GM13976 (cell line): ENCODE data around the gene C6orf89.
"Not testable (repeated sequence)": the region's sequence is repeated elsewhere in the genome, so short reads cannot be mapped to it uniquely, and the experiment has no call there.

ENCODE experiments used
- DNase-seq: peaks from one replicate; pipeline ENCODE4 v3.0.0; 2012; ENCODE audit warnings: low spot score
- CTCF ChIP-seq: IDR thresholded peaks from 2 replicates; pipeline ENCODE4 v1.5.1; 2012; ENCODE audit warnings: borderline replicate concordance, mild to moderate bottlenecking; ENCODE audit not compliant: insufficient read depth; ENCODE audit errors: extremely low read depth, missing control alignments, control extremely low read depth
- in situ Hi-C: fragments of 300-500 bp; cut with MboI; formaldehyde crosslinking; loops from one replicate; pipeline ENCODE4 v1.12.0; 2022; ENCODE audit warnings: low sequenced_read_pairs, mixed read lengths, inconsistent platforms; ENCODE audit not compliant: unreplicated experiment

The C6orf89 gene

GRCh38 chr6:36944650-36945049, 58.9 kb downstream of the C6orf89 start:
- in situ Hi-C loops = no loop called here
- DNase-seq = peak; percentile 31
- TF ChIP-seq CTCF = no peak

GRCh38 chr6:36945301-36945700, 59.5 kb downstream of the C6orf89 start:
- in situ Hi-C loops = no loop called here
- DNase-seq = no peak
- TF ChIP-seq CTCF = no peak

- no peak for DNase-seq
- in situ Hi-C loops = no loop called here
- no peak for TF ChIP-seq CTCF
Observed at GRCh38 chr6:36946526-36946925, 60.8 kb downstream of the C6orf89 start.

- in situ Hi-C loops = no loop called here
- no peak for DNase-seq
- no peak for TF ChIP-seq CTCF
Observed at GRCh38 chr6:36947570-36948351, 62.0 kb downstream of the C6orf89 start.

- in situ Hi-C loops, DNase-seq: not testable (repeated sequence)
Observed at GRCh38 chr6:36949076-36949475, 63.3 kb downstream of the C6orf89 start.

GRCh38 chr6:36949636-36950035, 63.9 kb downstream of the C6orf89 start:
- in situ Hi-C loops = no loop called here
- DNase-seq = no peak

More at GRCh38 chr6:36949636-36950035, 63.9 kb downstream of the C6orf89 start:
- no peak for TF ChIP-seq CTCF
